Measurements from ENCODE around the gene NOD2. TPM values are rescaled to one million over a fixed set of nuclear protein-coding genes. Genes with fewer than 3 reads are reported as not detected.

The NOD2 gene
- total RNA-seq, 6 donors from 2014 or later, result 8.5 to 27.2 (median 11.2) TPM

- 59 to 66% methylated on average over 5 of the region's 5 CpGs for WGBS, 2 donors
- ATAC-seq (ENCODE audit: low FRiP score in 2 of 2), result no peak
- peaks cover 0 to under 1% (median 0%) of the 10 kb centered on the region in 4 donors for H3K36me3 ChIP-seq
- H3K4me1 ChIP-seq, result peaks cover 14 to 22% (median 17%) of the 10 kb centered on the region in 4 donors
- no peak overlapping the region for H3K27ac ChIP-seq
- TF ChIP-seq POLR2A (IDR thresholded peaks at IDR 0.05) (no peak), POLR2AphosphoS5 (IDR thresholded peaks at IDR 0.05) (no peak), EP300 (IDR thresholded peaks at IDR 0.05) (no peak), CTCF (IDR thresholded peaks at IDR 0.05) (no peak)
- no peaks in the 10 kb centered on the region for H3K27me3 ChIP-seq
- peaks cover 6 to 15% (median 9%) of the 10 kb centered on the region in 4 donors for H3K9me3 ChIP-seq
- H3K4me3 ChIP-seq, result no peak overlapping the region
- no peak for DNase-seq
These were observed 12.2 kb downstream of the NOD2 start for GRCh38 chr16:50705436-50706110.

- no peaks in the 10 kb centered on the region for H3K27me3 ChIP-seq
- 51 to 60% methylated on average over 3 of the region's 3 CpGs for WGBS, 2 donors
- peaks cover 14 to 24% (median 17%) of the 10 kb centered on the region in 4 donors for H3K4me1 ChIP-seq
- DNase-seq, result no peak
- H3K9me3 ChIP-seq, result peaks cover 6 to 15% (median 9%) of the 10 kb centered on the region in 4 donors
- no peak overlapping the region for H3K4me3 ChIP-seq
- no peak for ATAC-seq (ENCODE audit: low FRiP score in 2 of 2)
- TF ChIP-seq POLR2AphosphoS5 (IDR thresholded peaks at IDR 0.05) (no peak), POLR2A (IDR thresholded peaks at IDR 0.05) (no peak), EP300 (IDR thresholded peaks at IDR 0.05) (no peak), CTCF (IDR thresholded peaks at IDR 0.05) (no peak)
- peaks cover 0 to 6% (median under 1%) of the 10 kb centered on the region in 4 donors for H3K36me3 ChIP-seq
- no peak overlapping the region for H3K27ac ChIP-seq
These were observed 12.8 kb downstream of the NOD2 start for GRCh38 chr16:50706250-50706649.

- 63% methylated on average over 10 of the region's 10 CpGs for WGBS, 2 donors
- Histone ChIP-seq H3K27me3 (no peaks in the 10 kb centered on the region), H3K27ac (peak overlapping the region; percentile 54 to 73 (median 66)), H3K9me3 (peaks cover 6 to 12% (median 9%) of the 10 kb centered on the region in 4 donors), H3K4me1 (peaks cover 17 to 40% (median 24%) of the 10 kb centered on the region in 4 donors), H3K36me3 (peaks cover 0 to 18% (median 3%) of the 10 kb centered on the region in 4 donors), H3K4me3 (no peak overlapping the region)
- peak; percentile 39 to 60 for DNase-seq
- ATAC-seq (ENCODE audit: low FRiP score in 2 of 2), result peak in 1 of 2 donors; percentile 46
- TF ChIP-seq POLR2AphosphoS5 (IDR thresholded peaks at IDR 0.05), result peak in 1 of 2 donors; percentile 22
- no peak for TF ChIP-seq POLR2A (IDR thresholded peaks at IDR 0.05)
- no peak for TF ChIP-seq CTCF (IDR thresholded peaks at IDR 0.05)
These were observed 15.1 kb downstream of the NOD2 start for GRCh38 chr16:50708373-50709060.

- no peak overlapping the region for H3K4me3 ChIP-seq
- H3K4me1 ChIP-seq, result peaks cover 17 to 40% (median 27%) of the 10 kb centered on the region in 4 donors
- H3K36me3 ChIP-seq, result peaks cover 0 to 18% (median 3%) of the 10 kb centered on the region in 4 donors
- H3K27ac ChIP-seq, result peak overlapping the region; percentile 54 to 73 (median 66)
- peak in 1 of 2 donors; percentile 58 for DNase-seq
- WGBS, 2 donors, result 43 to 54% methylated on average over 5 to 8 of the region's 8 CpGs
- TF ChIP-seq POLR2AphosphoS5 (IDR thresholded peaks at IDR 0.05) (peak; percentile 42 to 43), EP300 (IDR thresholded peaks at IDR 0.05) (no peak), POLR2A (IDR thresholded peaks at IDR 0.05) (no peak)
- H3K27me3 ChIP-seq, result no peaks in the 10 kb centered on the region
- H3K9me3 ChIP-seq, result peaks cover under 1 to 6% (median 6%) of the 10 kb centered on the region in 4 donors
- ATAC-seq (ENCODE audit: low FRiP score in 2 of 2), result peak; percentile 24 to 83
These were observed 15.8 kb downstream of the NOD2 start for GRCh38 chr16:50709061-50709684.

- Histone ChIP-seq H3K27me3 (no peaks in the 10 kb centered on the region), H3K4me3 (no peak overlapping the region), H3K27ac (peak overlapping the region in 2 of 4 donors; percentile 70 to 73), H3K9me3 (no peaks in the 10 kb centered on the region), H3K36me3 (peaks cover 0 to 18% (median 3%) of the 10 kb centered on the region in 4 donors), H3K4me1 (peaks cover 17 to 40% (median 28%) of the 10 kb centered on the region in 4 donors)
- TF ChIP-seq POLR2AphosphoS5 (IDR thresholded peaks at IDR 0.05), result no peak
- ATAC-seq (ENCODE audit: low FRiP score in 2 of 2) (no peak), DNase-seq (no peak)
- 83 to 93% methylated on average over 5 of the region's 5 CpGs for WGBS, 2 donors
These were observed 16.6 kb downstream of the NOD2 start for GRCh38 chr16:50709980-50710379.

Data from upper lobe of left lung (tissue), 6 donors.